DMS 273 (cell line): ENCODE results near the gene SLC26A9.

Experiments
- DNase-seq: peaks from one replicate; lab custom pipeline; 2025; ENCODE audit not compliant: unreplicated experiment; lab: John Stamatoyannopoulos, UW

Gene SLC26A9

DNA sequence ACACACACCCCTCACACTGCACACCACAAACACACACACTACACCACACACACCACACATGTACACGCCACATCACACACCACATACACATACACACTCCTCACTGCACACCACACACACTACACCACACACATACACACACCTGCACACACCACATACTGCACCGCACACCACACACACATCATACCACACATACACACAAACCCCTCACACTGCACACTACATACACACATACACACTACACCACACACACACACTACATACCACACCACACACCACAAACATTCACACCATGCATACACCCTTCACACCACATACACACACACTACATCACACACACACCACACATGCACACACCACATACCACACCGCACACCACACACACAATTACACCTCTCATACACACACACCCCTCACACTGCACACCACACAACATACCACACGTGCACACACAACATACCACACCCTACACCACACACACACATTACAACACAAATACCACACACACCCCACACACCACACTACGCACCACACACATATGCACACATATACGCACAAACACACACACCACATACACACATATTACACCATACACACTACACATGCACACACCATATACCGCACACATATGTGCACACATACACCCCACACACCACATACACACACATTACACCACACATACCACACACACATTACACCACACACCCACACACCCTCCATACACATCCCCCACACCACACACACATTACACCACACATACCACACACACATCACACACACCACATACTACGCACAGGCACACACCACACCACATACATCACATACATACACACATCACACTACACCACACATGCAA lies 30.3 kb upstream of the SLC26A9 start:
- DNase-seq = no peak

GRCh38 chr1:205972491-205973168 lies 29.4 kb upstream of the SLC26A9 start:
- no peak for DNase-seq

DNA sequence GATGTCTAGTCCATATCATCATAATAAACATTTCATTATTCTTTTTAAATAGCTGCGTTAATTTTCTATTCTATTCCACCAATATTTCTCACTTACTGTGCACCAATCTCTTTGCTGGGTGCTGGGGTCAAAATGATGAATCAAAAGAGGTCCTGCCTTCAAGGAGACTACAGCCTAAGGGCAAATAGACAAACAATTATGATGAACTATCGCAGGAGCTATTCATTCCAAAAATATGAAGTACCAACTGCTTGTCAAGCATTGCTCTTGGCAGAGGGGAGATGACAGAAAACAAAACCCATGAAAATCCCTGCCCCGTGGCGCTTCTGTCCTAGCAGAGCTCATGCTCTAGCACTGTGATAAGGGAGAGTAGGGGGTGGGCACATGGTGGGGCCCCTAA lies 28.8 kb upstream of the SLC26A9 start:
- no peak for DNase-seq

DNA sequence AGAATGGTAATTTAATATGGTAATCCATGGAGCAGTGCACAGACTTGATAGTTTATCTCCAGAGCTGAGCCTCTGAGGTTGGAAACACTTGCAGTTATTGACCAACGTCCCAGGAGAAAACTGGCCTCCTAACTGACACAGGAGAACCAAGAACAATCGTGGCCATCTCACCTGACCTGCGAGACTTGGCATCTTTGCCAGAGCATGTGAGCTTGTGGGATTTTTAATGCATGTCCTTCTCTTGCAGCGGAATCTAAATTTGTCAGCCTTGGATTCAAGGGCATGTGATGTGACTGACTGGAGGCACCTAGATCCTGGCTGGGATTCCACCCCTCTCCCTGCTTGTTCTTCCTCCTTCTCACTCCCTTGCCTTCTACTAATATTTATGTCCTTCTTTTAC lies 27.8 kb upstream of the SLC26A9 start:
- DNase-seq = no peak

- no peak for DNase-seq
These were observed 27.2 kb upstream of the SLC26A9 start for GRCh38 chr1:205970486-205970885.

DNA sequence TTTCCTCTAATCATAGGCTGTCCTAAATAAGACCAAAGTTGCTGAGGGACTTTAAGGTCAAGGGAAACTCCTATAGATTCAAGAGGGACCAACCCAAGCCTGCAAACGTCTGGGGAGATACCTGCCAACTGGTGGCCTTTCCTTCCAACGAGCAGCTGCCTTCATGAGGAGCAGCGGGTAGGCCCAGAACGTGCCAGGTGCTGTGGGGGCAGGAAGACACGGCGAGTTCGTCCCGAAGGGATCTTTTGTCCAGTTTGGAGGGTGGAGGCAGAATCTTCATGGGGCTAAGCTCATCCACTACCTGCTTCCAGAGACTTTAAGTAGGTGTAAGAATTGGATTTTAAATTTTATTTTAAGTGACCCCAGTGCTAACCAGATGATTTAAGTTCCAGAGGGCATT lies 26.0 kb upstream of the SLC26A9 start:
- no peak for DNase-seq

- DNase-seq = peak; percentile 13
These were observed 24.5 kb upstream of the SLC26A9 start for GRCh38 chr1:205967554-205968335.

DNA sequence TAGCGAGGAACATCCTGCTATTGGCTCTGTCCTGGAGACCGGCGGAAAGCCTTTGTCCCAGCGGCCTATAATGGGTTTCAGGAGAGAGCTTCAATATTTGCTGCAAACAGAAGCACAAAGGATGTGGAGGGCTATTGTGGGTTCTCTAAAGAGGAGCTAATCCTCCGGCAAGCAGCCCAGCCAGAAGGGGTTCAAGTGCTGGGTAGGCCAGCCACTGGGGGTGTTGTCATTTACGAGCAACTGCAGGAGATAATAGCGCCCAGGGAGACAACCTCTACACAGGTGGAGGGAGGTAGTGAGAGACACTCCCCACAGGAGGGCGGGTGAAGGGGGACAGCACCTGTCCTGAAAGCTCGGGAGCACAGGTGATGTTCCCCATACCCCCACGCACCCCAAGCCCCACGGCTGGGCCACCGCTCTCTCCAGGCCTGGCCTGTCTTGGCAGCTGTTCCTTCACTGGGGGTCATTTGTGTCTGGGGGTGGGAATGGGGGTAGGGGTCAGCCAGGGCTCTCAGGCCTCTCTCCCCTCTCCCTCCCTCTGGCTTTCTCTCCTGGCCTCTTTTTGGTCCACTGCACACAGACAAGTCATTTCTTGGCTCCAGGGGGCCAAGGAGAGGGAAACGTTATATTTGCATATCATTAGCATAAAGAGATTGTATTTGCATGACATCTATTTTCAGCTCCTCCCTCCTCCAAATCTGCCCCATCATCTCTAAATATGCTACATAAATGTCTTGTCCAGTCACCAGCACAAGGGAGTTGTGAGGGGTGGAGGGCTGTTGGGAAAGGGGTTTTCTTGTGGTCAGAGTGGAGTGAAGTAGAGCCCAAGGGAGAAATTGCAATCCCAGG lies 22.0 kb upstream of the SLC26A9 start:
- DNase-seq = no peak

GRCh38 chr1:205963352-205964155 lies 20.3 kb upstream of the SLC26A9 start:
- DNase-seq = no peak

DNA sequence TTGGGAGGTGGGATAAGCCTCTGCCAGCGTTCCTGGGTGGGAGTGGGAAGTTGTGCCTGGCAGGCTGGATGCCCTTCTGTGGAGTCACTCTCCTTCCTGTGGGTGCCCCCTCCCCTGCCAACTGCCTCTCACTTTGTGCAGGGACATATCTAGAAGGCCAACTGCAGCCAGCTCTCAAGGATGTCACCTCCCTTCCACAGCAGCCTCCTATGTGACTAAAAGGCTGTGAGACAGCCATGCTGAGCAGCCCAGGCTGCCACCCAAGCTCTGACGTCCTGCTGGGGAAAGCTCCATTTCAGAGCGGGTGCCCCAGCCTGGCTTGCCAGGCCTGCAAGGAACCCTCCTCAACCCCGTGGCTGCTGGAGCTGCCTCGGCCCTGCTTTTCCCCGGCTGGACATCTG lies 19.6 kb upstream of the SLC26A9 start:
- DNase-seq = no peak

DNA sequence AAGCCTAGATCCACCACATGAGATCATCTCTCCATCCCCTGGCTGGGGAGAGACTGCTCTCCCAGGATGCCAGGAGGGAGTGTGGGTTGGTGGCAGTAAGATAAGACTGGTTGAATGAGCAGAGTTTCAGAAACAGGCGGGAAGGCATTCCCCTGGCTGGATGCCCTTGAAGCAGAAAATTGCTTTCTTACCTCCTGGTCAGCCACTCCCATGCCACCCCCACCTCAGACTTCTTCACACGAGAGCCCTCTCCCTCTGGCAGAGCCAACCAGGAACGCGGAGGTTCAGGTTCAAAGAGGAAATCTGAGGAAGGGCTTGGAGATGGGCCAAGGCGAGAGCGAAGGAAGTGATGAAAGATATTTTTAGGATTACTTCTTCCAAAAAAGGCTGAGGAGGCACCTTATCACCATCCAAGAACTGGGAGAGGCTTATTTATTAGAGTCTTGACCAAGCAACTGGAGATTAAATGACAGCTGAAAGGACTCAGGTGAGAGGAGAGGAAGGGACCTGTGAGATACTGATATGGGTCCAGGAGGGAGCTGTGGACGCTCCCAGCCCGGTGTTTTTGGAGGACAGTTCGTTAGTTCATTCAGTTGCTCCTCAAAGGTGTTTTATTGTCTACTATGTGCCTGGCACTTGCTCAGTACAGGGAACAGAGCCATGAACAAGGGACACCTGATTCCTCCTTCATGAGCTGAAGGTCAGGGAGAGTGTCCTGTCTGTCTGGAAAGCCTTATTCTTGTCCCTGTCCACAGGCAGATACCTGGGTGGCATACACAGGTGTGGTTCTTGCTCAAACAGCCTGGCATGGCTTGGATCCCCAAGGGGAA lies 18.9 kb upstream of the SLC26A9 start:
- peak; percentile 51 for DNase-seq

DNA sequence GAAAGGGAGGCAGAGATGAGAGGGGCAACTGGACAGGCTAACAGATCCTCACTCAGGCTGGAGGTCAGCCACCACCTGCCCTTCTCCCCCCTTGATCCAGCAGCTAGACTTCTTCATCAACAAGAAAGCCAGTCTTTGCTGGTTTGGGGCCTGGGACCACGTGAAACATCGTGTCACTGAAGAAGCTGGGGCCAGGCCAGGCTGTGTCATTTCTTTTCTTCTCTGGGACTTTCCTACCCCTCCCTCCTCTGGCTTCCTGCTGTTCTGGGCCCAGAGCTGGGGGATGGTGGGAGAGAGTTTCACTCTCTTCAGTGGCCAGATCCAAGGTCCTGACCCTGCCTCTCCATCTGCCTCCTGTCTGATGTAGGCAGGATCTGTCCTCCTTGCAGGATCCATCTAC lies 18.1 kb upstream of the SLC26A9 start:
- DNase-seq = no peak

DNA sequence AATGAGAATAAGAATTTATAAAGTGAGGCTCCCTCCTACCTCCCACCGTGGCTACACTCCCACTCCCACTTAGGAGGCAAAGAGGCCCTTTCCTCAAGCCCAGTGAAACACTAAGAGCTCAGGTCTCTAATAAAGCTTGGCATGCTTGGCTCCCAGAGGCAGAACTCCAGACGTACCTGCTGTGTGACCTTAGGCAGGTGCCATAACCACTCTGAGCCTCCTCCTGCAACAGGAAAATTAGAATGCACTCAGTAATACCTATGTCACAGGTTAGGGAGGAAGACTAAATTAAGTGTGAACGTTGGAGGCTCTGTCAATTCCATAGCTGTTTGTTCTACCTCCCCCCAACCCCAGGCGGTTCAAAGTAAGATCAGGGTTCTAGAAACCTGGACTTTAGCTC lies 16.5 kb upstream of the SLC26A9 start:
- DNase-seq = no peak

DNA sequence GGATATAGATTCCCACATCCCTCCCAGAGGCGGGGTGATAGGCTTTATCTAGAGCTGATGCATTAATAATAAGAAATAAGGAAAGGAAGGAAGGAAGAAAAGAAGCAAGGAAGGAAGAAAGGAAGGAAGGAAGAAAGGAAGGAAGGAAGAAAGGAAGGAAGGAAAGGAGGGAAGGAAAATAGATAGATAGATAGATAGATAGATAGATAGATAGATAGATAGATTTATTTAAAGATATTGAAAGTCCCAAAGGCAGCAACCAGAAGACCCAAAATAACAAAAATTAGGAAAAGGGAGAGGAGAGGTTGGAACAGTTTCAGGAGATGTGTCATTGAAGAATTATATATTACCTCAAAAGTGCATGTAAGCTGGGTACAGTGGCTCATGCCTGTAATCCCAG lies 12.2 kb upstream of the SLC26A9 start:
- DNase-seq = no peak

DNA sequence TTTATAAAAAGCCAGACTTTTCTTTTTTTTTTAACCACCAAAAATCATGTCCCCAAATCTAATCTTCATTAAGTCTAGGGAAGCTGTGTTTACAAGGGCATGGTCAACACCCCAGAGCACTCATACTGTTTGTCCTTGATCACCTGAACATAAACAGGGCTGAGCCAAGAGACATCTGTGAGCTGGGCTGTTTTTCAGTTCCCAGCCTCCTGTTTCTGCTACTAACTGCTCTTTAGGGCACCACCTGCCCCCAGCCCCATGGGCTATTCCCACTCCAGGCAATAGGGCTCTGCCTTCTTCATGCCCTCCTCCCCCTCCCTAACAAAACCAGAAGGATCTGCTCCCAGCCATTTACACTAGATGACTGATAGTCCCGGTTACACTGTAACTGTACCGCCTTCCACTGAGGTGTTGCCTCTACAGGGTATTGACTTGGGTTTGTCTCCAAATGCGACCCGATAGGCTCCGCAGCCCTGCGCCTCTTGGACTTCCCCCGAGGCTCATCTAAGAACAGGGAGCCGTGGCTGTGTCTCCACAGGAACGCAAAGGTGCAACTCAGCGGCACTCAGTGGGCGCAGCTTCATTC lies 11.7 kb upstream of the SLC26A9 start:
- no peak for DNase-seq

GRCh38 chr1:205951746-205952145 lies 8.5 kb upstream of the SLC26A9 start:
- DNase-seq = no peak

- DNase-seq = peak; percentile 21
These were observed 7.7 kb upstream of the SLC26A9 start for GRCh38 chr1:205950826-205951549.

DNA sequence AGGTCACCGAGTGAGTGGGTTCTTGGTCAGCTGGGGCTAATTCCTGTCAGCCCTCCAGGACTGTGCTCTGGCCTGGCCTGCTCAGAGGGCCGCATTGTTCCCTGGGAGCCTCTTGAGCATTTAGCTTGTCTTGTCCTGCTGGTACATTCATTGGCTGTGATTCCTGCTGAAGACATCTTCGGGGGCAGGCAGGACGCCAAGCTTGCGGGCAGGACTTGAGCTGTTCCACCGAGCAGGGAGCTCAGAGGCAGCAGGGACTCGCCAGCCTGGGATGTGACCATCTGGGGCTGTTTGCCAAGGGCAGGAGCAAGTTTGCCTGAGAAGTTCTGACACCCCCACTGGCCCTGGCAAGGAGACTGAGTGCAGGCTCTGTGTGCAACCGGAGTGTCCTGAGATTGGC lies 7.0 kb upstream of the SLC26A9 start:
- peak; percentile 62 for DNase-seq
